Stimulated activated CD4-positive, alpha-beta T cell treated with anti-CD3 and anti-CD28 coated beads, Interleukin-15, amount 100 ng/mL, for 24 hours (primary cell): ENCODE results near the gene STAT1.

ENCODE experiments used
- DNase-seq: peaks from one replicate; pipeline ENCODE4 v3.0.0-alpha.2; 2020

The STAT1 gene

GRCh38 chr2:191013932-191014652, at the start of gene STAT1:
STAT1 (minus strand) TSS chr2:191014171; CDS start chr2:191010003, 4,168 bp downstream.
- DNase-seq: peak; percentile 96

GRCh38 chr2:191063584-191063983, 49.6 kb upstream of the STAT1 start:
- no peak for DNase-seq

GRCh38 chr2:191061381-191061980, 47.5 kb upstream of the STAT1 start:
- DNase-seq: no peak

GRCh38 chr2:191059308-191059707, 45.3 kb upstream of the STAT1 start:
- no peak for DNase-seq

GRCh38 chr2:191056228-191056627, 42.3 kb upstream of the STAT1 start:
- no peak for DNase-seq

- no peak for DNase-seq
These were observed 39.3 kb upstream of the STAT1 start for GRCh38 chr2:191053256-191053655.

- no peak for DNase-seq
These were observed 38.1 kb upstream of the STAT1 start for GRCh38 chr2:191051825-191052778.

- DNase-seq: no peak
These were observed 37.2 kb upstream of the STAT1 start for GRCh38 chr2:191051177-191051576.

- DNase-seq: no peak
These were observed 36.6 kb upstream of the STAT1 start for GRCh38 chr2:191050640-191050987.

- DNase-seq: no peak
These were observed 36.0 kb upstream of the STAT1 start for GRCh38 chr2:191049728-191050639.

- no peak for DNase-seq
These were observed 34.1 kb upstream of the STAT1 start for GRCh38 chr2:191048073-191048472.

GRCh38 chr2:191045141-191045540, 31.2 kb upstream of the STAT1 start:
- DNase-seq: no peak

GRCh38 chr2:191043438-191043837, 29.5 kb upstream of the STAT1 start:
- no peak for DNase-seq

GRCh38 chr2:191041418-191042161, 27.6 kb upstream of the STAT1 start:
- DNase-seq: no peak

- DNase-seq: no peak
These were observed 25.6 kb upstream of the STAT1 start for GRCh38 chr2:191039616-191040015.

GRCh38 chr2:191038741-191039140, 24.8 kb upstream of the STAT1 start:
- no peak for DNase-seq

GRCh38 chr2:191038241-191038725, 24.3 kb upstream of the STAT1 start:
- no peak for DNase-seq

GRCh38 chr2:191037351-191037750, 23.4 kb upstream of the STAT1 start:
- DNase-seq: no peak

GRCh38 chr2:191036363-191036762, 22.4 kb upstream of the STAT1 start:
- DNase-seq: no peak

- no peak for DNase-seq
These were observed 18.8 kb upstream of the STAT1 start for GRCh38 chr2:191032588-191033429.

- DNase-seq: no peak
These were observed 17.3 kb upstream of the STAT1 start for GRCh38 chr2:191031256-191031655.
